GM21576 (cell line): ENCODE results near the gene GRK3.
"Not testable (repeated sequence)": the region's sequence is repeated elsewhere in the genome, so short reads cannot be mapped to it uniquely, and the experiment has no call there.

Source experiments
- ATAC-seq: cut with Tn5 transposase; IDR thresholded peaks from one replicate; pipeline ENCODE4 v1.9.1; 2021; ENCODE audit warnings: mild to moderate bottlenecking, moderate library complexity; ENCODE audit not compliant: unreplicated experiment

GRK3 gene

GRCh38 chr22:25694196-25694907 lies 129.9 kb downstream of the GRK3 start:
- no peak for ATAC-seq

DNA sequence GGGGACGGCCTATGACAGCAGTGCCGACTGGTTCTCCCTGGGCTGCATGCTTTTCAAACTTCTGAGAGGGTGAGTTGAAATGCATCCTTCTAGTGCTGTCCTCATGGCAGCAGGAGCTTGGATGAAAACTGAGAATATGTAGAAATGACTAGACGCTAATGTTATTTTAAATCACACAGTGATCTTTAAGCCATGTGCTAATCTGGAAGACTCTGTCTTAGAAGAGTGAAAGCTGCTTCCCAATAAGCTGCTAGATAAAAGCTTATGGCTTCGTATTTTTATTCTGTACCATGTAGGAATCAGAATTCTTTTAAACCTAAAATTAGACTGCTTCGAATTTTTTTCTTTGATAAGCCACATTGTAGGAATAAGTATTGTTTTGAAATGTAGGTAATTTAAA lies 130.7 kb downstream of the GRK3 start:
- ATAC-seq: no peak

GRCh38 chr22:25696763-25697162 lies 132.3 kb downstream of the GRK3 start:
- no peak for ATAC-seq

DNA sequence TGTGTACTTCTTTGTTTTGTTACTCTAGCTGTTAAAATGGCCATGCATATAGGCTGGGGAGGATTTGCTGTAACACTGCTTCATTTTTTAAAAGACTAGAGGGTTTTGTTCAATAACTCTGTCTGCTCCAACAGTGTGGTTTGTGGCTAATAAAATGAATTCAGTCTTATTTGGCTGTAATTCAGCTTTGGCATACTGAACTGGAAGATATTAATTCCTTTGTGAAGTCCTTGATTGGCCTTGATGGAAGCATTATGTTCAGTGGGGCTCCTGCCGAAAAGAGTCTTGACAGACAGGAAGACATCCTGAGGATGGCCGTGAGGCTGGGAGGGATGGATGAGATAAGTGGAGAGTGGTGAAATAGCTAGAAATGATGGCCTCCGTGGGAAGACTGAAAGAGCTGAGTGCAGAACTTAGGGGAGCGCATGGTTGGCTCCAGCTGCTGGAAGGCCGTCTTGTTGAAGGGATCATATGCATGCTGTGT lies 132.7 kb downstream of the GRK3 start:
- ATAC-seq: no peak

- ATAC-seq: no peak
Observed at GRCh38 chr22:25697978-25698377, 133.5 kb downstream of the GRK3 start.

DNA sequence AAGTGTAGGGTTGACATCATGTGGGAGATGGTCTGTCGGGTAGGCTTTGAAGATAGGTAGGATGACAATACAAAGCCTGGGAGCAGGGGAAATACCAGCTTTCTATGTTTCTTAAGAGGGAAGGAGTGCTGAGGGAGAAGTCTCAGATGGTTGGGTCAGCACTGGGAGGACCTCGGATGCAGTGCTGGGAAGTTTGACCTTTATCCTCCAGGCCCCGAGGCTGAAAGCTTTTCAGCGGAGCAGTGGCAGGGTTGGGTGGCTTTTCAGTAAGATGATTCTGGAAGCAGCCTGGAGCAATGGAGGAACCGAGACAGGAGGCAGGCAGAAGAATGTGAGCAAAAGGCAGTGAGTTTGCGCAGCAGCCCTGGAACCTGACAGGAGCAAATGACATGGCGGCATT lies 134.0 kb downstream of the GRK3 start:
- ATAC-seq: no peak

DNA sequence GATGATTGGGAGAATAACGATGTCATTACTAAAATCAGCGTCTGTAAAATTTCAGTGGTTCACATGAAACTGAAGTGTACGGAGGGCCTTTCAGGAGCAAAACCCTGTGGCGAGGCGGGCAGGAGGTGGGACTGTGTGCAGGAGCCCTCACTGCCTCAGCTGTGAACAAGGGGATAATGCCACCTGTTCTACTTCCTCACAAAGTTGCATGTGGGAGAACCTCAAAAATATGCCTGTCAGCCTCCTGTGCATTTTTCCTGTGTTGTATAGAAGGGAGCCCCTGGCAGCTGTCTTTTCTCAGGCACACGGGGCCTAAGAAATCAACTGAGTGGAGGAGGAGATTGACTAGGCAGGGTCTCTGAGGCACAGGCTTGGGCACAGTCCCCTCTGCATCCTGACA lies 134.5 kb downstream of the GRK3 start:
- no peak for ATAC-seq

GRCh38 chr22:25701056-25701780 lies 136.7 kb downstream of the GRK3 start:
- ATAC-seq: no peak

DNA sequence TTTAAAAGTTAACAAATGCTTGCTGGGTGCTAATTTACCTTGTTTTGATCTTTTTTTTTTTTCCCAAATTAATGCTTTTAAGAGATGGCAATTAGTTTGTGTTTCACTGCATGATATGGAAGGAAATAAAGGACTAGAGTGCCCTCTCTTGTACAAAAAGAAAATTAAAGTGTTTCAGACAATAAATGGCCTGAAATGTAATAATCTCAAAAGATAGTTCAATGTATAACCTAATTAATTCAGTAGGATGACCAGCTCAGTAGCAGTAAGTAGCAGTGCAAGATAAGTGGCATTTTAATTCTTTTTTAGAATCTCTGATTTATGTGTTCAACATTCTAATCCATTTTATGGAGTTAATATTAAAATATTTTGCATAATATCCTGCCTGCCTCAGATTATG lies 137.6 kb downstream of the GRK3 start:
- no peak for ATAC-seq

DNA sequence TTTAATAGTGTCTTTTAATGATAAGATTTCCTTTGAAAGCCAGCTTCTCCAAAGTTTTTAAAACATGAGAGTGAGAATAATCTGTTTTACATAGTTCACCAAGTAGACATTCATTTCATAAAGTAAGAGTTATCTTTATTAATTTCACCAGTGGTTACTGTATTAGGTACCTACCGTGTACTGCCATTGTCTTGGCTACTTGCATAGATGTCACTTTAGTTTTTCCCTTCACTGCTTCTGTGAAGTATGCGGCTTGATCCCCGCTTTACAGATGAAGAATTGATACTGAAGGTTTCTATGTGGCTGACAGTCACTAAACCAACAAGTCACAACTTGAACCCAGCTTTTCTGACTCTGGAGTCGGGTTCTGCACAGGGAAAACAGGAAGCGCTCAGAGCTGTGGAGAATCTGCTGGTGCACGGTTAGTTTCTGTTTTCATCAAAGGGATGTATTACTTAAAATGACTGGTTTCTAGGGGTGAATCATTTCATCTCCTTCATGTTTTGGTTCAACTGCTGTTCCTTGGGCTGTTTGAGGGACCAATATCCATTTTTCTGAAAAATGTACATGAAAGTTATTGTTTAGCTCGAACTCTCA lies 138.2 kb downstream of the GRK3 start:
- no peak for ATAC-seq

- no peak for ATAC-seq
Observed at GRCh38 chr22:25704701-25705100, 140.2 kb downstream of the GRK3 start.

- ATAC-seq: no peak
Observed at GRCh38 chr22:25706197-25706596, 141.7 kb downstream of the GRK3 start.

- not testable (repeated sequence) for ATAC-seq
Observed at GRCh38 chr22:25708430-25708829, 144.0 kb downstream of the GRK3 start.

GRCh38 chr22:25709758-25710157 lies 145.3 kb downstream of the GRK3 start:
- no peak for ATAC-seq

GRCh38 chr22:25710501-25710900 lies 146.0 kb downstream of the GRK3 start:
- no peak for ATAC-seq

GRCh38 chr22:25711491-25711890 lies 147.0 kb downstream of the GRK3 start:
- ATAC-seq: no peak

DNA sequence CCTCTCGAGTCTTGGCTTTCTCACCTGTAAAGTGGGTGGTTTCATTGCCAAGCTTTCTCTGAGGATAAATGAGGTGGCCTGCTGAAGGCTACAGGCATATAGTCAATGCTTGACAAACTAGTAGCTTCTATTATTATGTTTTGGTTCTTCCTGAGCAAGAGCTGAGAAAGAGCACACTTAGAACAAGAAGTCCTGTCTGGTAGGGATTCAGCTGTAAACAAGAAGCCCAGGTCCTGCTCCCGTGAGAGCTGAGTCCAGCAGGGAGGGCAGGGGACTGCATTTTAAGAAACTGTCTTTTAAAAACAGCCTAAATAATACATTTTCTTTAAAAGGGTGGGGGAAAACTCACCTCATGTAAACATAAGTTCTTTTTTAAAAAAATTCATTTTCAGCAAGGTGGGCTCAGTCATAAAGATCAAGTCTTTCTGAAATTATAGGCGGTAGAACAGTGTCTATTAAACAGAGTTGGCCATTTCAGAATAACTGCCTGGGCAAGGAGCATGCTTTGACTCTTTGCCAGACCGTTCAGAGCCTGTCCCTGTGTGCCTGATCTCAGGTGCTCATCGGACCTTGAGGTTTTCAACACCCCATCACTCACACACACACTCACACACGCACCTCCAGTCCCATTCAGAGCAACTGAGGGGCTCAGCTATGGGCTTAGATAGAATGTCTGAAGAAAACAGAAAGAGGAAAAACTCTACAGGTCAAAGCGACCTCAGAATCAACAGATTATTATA lies 148.4 kb downstream of the GRK3 start:
- no peak for ATAC-seq

- no peak for ATAC-seq
Observed at GRCh38 chr22:25714070-25714469, 149.6 kb downstream of the GRK3 start.

DNA sequence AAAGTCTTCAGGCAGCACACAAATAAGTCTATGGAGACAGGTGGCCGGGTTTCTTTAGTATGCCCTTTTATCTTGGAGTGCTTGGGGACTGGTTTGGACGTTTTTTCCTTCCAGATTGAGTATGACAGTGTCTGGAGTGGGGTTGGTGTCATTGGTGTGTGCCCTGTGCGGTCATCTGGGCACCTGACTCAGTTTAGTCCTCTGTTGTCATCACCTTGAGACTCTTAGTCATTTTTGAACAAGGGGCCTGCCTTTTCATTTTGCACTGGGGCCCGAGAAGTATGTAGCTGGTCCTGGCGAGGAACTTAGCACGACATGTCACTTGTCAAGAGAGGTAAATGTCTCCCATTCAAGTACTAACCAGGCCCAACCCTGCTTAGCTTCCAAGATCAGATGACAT lies 150.3 kb downstream of the GRK3 start:
- no peak for ATAC-seq

DNA sequence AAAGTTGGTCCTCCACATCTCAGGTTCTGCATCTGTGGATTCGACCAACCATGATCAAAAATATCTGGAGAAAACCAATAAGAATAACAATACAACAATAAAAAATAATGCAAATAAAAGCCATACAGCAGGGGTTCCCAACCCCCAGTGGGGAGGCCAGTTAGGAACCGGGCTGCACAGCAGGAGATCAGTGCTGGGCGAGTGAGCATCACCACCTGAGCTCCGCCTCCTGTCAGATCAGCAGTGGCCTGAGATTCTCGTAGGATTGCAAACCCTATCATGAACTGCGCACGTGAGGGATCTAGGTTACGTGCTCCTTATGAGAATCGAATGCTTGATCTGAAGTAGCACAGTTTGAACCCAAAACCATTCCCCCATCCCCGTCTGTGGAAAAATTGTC lies 152.2 kb downstream of the GRK3 start:
- ATAC-seq: no peak

GRCh38 chr22:25718135-25718840 lies 153.8 kb downstream of the GRK3 start:
- ATAC-seq: no peak
